GM21367 (cell line): ENCODE measurements around the gene ODF2L.

Experiments used
- ATAC-seq: cut with Tn5 transposase; IDR thresholded peaks from one replicate; pipeline ENCODE4 v1.9.1; 2021; ENCODE audit not compliant: unreplicated experiment

ODF2L gene

DNA sequence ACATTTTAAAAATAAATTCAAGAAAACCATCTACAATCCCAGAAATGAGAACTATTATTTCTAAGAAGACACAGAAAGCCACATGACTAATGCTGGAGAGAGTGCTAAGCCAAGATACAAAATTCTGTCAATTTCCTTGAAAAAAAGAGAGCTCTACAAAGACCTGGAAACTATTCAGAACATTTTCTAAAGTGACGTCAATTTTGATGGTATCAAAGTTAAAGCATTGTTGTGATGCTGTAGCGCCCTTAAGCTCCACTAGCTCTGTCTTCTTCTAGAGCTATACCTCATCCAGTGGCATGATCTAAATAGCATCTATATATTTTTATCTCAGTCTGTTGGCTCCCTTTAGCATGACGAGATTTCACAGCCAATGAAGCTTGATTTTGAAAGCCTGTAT, 73.9 kb downstream of the ODF2L start:
- no peak for ATAC-seq

DNA sequence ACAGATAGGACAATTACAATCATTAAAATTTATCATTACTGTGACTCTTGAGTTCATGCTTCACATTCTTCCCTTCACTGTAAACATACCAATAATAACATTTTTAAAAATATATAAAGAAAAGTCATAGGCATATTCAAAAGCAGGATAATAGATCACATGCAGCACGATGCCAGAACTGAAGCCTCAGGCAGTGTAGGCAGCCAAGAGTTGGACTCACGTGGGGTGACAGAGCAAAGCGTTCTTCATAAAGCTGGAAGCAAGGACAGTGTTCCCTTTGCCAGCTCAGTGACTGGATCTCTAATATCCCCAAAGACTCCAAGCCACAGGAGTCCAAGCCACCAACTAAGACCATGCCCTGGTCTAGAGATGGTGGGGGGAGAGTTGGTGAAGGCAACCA, 77.7 kb downstream of the ODF2L start:
- no peak for ATAC-seq

DNA sequence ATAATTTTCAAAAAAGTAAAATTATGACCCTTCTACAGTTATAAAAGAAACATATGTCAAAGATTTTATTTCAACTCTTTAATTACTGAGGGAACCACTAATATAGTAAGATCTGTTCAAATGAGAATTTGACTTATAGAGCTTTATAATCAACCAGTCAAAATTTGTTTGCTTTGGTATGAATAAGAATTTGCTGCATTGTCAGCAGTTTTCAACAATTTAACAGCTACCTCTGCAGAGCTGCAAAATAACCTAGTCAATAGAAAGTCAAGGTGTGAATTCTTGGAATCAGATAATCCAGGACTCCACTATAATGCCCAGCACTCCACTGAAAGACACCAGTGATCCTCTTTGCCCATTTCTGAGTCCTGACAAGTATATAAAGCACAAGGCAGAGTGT, 78.2 kb downstream of the ODF2L start:
- no peak for ATAC-seq

DNA sequence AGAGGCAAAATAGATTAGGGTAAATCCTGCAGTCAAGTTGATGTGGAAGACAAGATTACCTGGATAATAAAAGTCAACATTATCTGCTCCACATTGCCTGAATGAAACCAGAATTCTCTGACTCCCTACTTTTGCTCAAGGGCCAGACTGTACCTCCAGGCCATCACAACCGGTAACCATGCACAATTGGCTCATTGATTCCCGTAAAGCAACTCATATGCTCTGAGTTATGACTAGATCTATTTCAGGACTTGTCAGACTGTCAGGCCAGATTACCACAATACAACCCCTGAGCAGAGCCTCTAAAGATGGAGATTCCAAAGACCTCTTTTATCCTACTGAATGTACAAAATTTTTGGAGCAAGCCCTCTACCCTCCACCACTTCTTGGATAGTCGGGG, 90.4 kb downstream of the ODF2L start:
- no peak for ATAC-seq

DNA sequence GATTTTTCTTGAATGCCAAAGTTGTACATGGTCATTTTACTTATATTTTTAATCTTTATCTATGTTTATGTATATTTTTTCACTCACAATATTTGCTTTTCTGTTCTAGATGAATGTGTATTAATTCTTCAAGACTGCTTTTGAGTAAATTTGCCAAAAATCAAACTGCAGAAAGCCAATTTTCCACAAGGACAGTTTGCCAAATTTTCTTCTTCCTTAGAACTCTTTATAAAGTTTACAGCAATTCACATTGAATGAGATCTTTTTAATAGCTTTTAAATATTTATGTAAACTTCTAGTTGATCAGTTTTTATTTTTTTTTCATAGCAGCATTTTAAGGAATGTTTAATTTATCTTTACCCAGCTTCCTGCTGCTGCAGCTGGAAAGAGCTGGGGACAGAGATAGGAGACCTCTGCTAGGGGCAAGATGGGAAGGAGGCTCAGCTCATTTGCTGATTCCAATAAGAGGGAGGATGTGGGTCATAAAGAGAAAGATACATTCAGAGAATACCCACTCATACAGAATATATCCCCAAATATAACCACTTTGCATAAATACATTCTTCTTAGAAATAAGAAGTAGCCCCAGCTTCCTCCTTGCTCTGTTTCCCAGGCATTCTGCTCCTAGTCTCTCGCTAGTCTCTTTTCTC, 93.0 kb downstream of the ODF2L start:
- ATAC-seq, result no peak
